H1 (cell line): Measurements from ENCODE around the gene TRIM31. TPM values are rescaled to one million over a fixed set of nuclear protein-coding genes. Genes with fewer than 3 reads are reported as not detected.

Source experiments
- CTCF ChIA-PET: fragments of 300-600 bp; sonication (Branson Sonifier 250); formaldehyde crosslinking; loops from one replicate; lab custom pipeline; 2021; ENCODE audit not compliant: partially characterized antibody; lab: Charles Lee
- POLR2A ChIA-PET: fragments of 300-600 bp; sonication (Branson Sonifier 250); formaldehyde crosslinking; loops from one replicate; lab custom pipeline; 2021; ENCODE audit warnings: inconsistent platforms; ENCODE audit not compliant: partially characterized antibody; lab: Charles Lee
- DNase-seq, 2 experiments: peaks; one replicate each; pipeline versions ENCODE4 v3.0.0 to v3.0.0-alpha.2; 2010 to 2022; ENCODE audit warnings: low spot score in 2 of 2, low read depth in 1 of 2, mixed read lengths in 1 of 2
- FAIRE-seq: peaks from 2 replicates; lab custom pipeline; 2011; peaks lifted over from hg19 to GRCh38; lab: Jason Lieb, UNC
- H2AFZ ChIP-seq: 2 replicates; pipeline ENCODE4 v1.8.1; 2012; ENCODE audit warnings: low read length, inconsistent platforms
- H2AK5ac ChIP-seq: 2 replicates; pipeline ENCODE4 v1.6.1; 2013; ENCODE audit warnings: low read depth, low read length
- H2BK120ac ChIP-seq: replicated peaks from 2 replicates; pipeline ENCODE3; 2013; ENCODE audit warnings: low read depth, low read length, inconsistent platforms
- H2BK12ac ChIP-seq: 2 replicates; pipeline ENCODE4 v1.6.1; 2013; ENCODE audit warnings: low read depth, low read length
- H2BK15ac ChIP-seq: 2 replicates; pipeline ENCODE4 v1.6.1; 2013; ENCODE audit warnings: low read length
- H2BK20ac ChIP-seq: 2 replicates; pipeline ENCODE4 v1.6.1; 2013; ENCODE audit warnings: low read length
- H2BK5ac ChIP-seq: 2 replicates; pipeline ENCODE4 v1.6.1; 2013; ENCODE audit warnings: low read depth, low read length
- H3K14ac ChIP-seq: 2 replicates; pipeline ENCODE4 v1.6.1; 2013; ENCODE audit warnings: inconsistent platforms; ENCODE audit not compliant: insufficient read length
- H3K18ac ChIP-seq: 2 replicates; pipeline ENCODE4 v1.6.1; 2013; ENCODE audit warnings: low read length; ENCODE audit errors: extremely low read depth
- H3K23ac ChIP-seq: 2 replicates; pipeline ENCODE4 v1.6.1; 2013; ENCODE audit warnings: inconsistent platforms; ENCODE audit not compliant: insufficient read length
- H3K23me2 ChIP-seq: 2 replicates; pipeline ENCODE4 v1.6.1; 2013; ENCODE audit warnings: low read depth, low read length
- H3K27ac ChIP-seq: 2 replicates; pipeline ENCODE4 v1.6.1; 2011; ENCODE audit warnings: low read depth, low read length, inconsistent platforms
- H3K27me3 ChIP-seq, 4 experiments: replicated peaks in 1 of 4; 1 replicate in 1 of 4; 2 replicates in 3 of 4; pipeline versions ENCODE4 v1.6.1 to v1.8.1; 2011 to 2013; ENCODE audit warnings: low read length in 3 of 4, mild to moderate bottlenecking in 3 of 4, inconsistent platforms in 2 of 4, mixed read lengths in 2 of 4, moderate library complexity in 1 of 4; ENCODE audit not compliant: control insufficient read depth in 3 of 4, insufficient read depth in 3 of 4; ENCODE audit errors: extremely low read depth in 1 of 4
- H3K36me3 ChIP-seq, 4 experiments: 2 replicates each; pipeline versions ENCODE4 v1.6.1 to v1.8.1; 2011 to 2013; ENCODE audit warnings: mild to moderate bottlenecking in 4 of 4, low read length in 3 of 4, moderate library complexity in 2 of 4, control low read depth in 1 of 4, inconsistent platforms in 1 of 4; ENCODE audit not compliant: insufficient read depth in 4 of 4, control insufficient read depth in 2 of 4
- H3K4ac ChIP-seq: replicated peaks from 2 replicates; pipeline ENCODE3; 2013; ENCODE audit warnings: low read length, low read depth, mixed read lengths, inconsistent platforms; ENCODE audit not compliant: insufficient read length
- H3K4me1 ChIP-seq, 4 experiments: replicated peaks in 1 of 4; 1 replicate in 1 of 4; 2 replicates in 3 of 4; pipeline versions ENCODE4 v1.6.1 to v1.8.1; 2011 to 2013; ENCODE audit warnings: low read length in 3 of 4, inconsistent platforms in 2 of 4, mixed read lengths in 1 of 4; ENCODE audit not compliant: insufficient read depth in 4 of 4, control insufficient read depth in 3 of 4
- H3K4me2 ChIP-seq, 2 experiments: 2 replicates each; pipeline versions ENCODE4 v1.6.1 to v1.8.1; 2011 to 2013; ENCODE audit warnings: low read depth in 2 of 2, low read length in 2 of 2, control low read depth in 1 of 2, inconsistent platforms in 1 of 2, mild to moderate bottlenecking in 1 of 2; ENCODE audit not compliant: insufficient read depth in 1 of 2
- H3K4me3 ChIP-seq, 4 experiments: fragments of 200-600, 300-600 bp in 1 of 4; sonication (generic), shearing (Covaris generic), sonication (Bioruptor Twin) in 1 of 4; 2 replicates each; pipeline versions ENCODE4 v1.5.1 to v1.8.1; 2011 to 2016; ENCODE audit warnings: low read length in 4 of 4, low read depth in 3 of 4, control low read depth in 2 of 4, inconsistent platforms in 2 of 4, mild to moderate bottlenecking in 2 of 4, mixed read lengths in 1 of 4, moderate library complexity in 1 of 4; ENCODE audit not compliant: insufficient read depth in 2 of 4; ENCODE audit errors: extremely low read depth in 1 of 4
- H3K56ac ChIP-seq: replicated peaks from 2 replicates; pipeline ENCODE3; 2013; ENCODE audit warnings: low read depth, mild to moderate bottlenecking, mixed read lengths, low read length, inconsistent platforms; ENCODE audit not compliant: insufficient read length
- H3K79me1 ChIP-seq: 2 replicates; pipeline ENCODE4 v1.6.1; 2013; ENCODE audit warnings: low read depth, low read length, control low read depth
- H3K79me2 ChIP-seq, 2 experiments: 2 replicates each; pipeline versions ENCODE4 v1.6.1 to v1.8.1; 2012 to 2013; ENCODE audit warnings: low read length in 2 of 2, mild to moderate bottlenecking in 2 of 2, inconsistent platforms in 1 of 2; ENCODE audit not compliant: insufficient read depth in 2 of 2, control insufficient read depth in 1 of 2
- H3K9ac ChIP-seq, 4 experiments: replicated peaks in 1 of 4; 1 replicate in 1 of 4; 2 replicates in 3 of 4; pipeline versions ENCODE4 v1.6.1 to v1.8.1; 2011 to 2013; ENCODE audit warnings: low read depth in 3 of 4, low read length in 3 of 4, control low read depth in 2 of 4, mild to moderate bottlenecking in 2 of 4, moderate library complexity in 2 of 4, inconsistent platforms in 1 of 4; ENCODE audit errors: extremely low read depth in 1 of 4
- H3K9me3 ChIP-seq, 2 experiments: 2 replicates each; pipeline versions ENCODE4 v1.6.1 to v1.8.1; 2012 to 2013; ENCODE audit warnings: mild to moderate bottlenecking in 2 of 2, moderate library complexity in 2 of 2, control low read depth in 1 of 2, inconsistent platforms in 1 of 2, low read depth in 1 of 2, low read length in 1 of 2, mixed read lengths in 1 of 2; ENCODE audit not compliant: insufficient read depth in 2 of 2
- H4K20me1 ChIP-seq, 2 experiments: replicated peaks in 1 of 2; 2 replicates each; pipeline versions ENCODE3 to v1.8.1; 2011 to 2013; ENCODE audit warnings: inconsistent platforms in 2 of 2, low read length in 2 of 2, mild to moderate bottlenecking in 1 of 2; ENCODE audit not compliant: insufficient read depth in 2 of 2, control insufficient read depth in 1 of 2
- H4K5ac ChIP-seq: 2 replicates; pipeline ENCODE4 v1.6.1; 2013; ENCODE audit warnings: low read length, low read depth, mixed read lengths, inconsistent platforms; ENCODE audit not compliant: insufficient read length
- H4K8ac ChIP-seq: 2 replicates; pipeline ENCODE4 v1.8.0; 2013; ENCODE audit warnings: mild to moderate bottlenecking, moderate library complexity, low read length, inconsistent platforms; ENCODE audit not compliant: insufficient read depth; ENCODE audit errors: extremely low read depth
- H4K91ac ChIP-seq: replicated peaks from 2 replicates; pipeline ENCODE3; 2013; ENCODE audit warnings: low read length, mixed read lengths, inconsistent platforms; ENCODE audit not compliant: insufficient read length
- CTBP2 ChIP-seq: IDR thresholded peaks from 2 replicates; pipeline ENCODE4 v1.7.0; 2011; ENCODE audit warnings: borderline replicate concordance, mild to moderate bottlenecking, moderate library complexity, mixed read lengths, low read length; ENCODE audit not compliant: insufficient read depth, insufficient read length
- EZH2 ChIP-seq: fragments of 200-600 bp; sonication (generic); IDR thresholded peaks from 2 replicates; pipeline ENCODE4 v1.7.1; 2012; ENCODE audit warnings: low read depth, mild to moderate bottlenecking, moderate library complexity, low read length, inconsistent platforms; ENCODE audit not compliant: severe bottlenecking
- GABPA ChIP-seq: IDR thresholded peaks from 2 replicates; pipeline ENCODE4 v1.6.1; 2011; ENCODE audit warnings: mild to moderate bottlenecking, low read length, moderate library complexity, borderline replicate concordance; ENCODE audit not compliant: insufficient read depth
- KDM4A ChIP-seq: IDR thresholded peaks from one replicate; pipeline ENCODE4 v1.7.1; 2012; ENCODE audit warnings: low read depth, mild to moderate bottlenecking, moderate library complexity, low read length, inconsistent platforms; ENCODE audit not compliant: severe bottlenecking
- RBBP5 ChIP-seq: IDR thresholded peaks from 2 replicates; pipeline ENCODE4 v1.7.1; 2012; ENCODE audit warnings: low read depth, mild to moderate bottlenecking, inconsistent platforms, low read length, moderate library complexity, borderline replicate concordance
- SUZ12 ChIP-seq: fragments of 200-600 bp; sonication (generic); IDR thresholded peaks from 2 replicates; pipeline ENCODE4 v1.6.1; 2012; ENCODE audit warnings: mild to moderate bottlenecking, inconsistent platforms, low read length, moderate library complexity, mixed read lengths
- TAF7 ChIP-seq: optimal IDR thresholded peaks from 2 replicates; pipeline ENCODE3; 2011; ENCODE audit warnings: low read depth, mild to moderate bottlenecking, inconsistent platforms, low read length, moderate library complexity, borderline replicate concordance
- TBP ChIP-seq: IDR thresholded peaks from 2 replicates; pipeline ENCODE4 v1.6.1; 2011; ENCODE audit warnings: low read depth, low read length, improper control_type of control experiment
- WGBS, 2 experiments: shearing (Covaris generic) in 1 of 2; methylation state at CpG; one replicate each; pipeline versions ENCODE4 v1.1.6 to v1.1.7; 2013 to 2015; ENCODE audit warnings: low lambda C conversion rate in 2 of 2, mixed read lengths in 2 of 2, inconsistent platforms in 1 of 2, low coverage in 1 of 2, missing lambda C conversion rate in 1 of 2; ENCODE audit not compliant: insufficient replicate concordance in 2 of 2, insufficient coverage in 1 of 2, insufficient read length in 1 of 2; ENCODE audit errors: extremely low coverage in 1 of 2, missing lambda C conversion rate in 1 of 2; 5-methylcytosine and 5-hydroxymethylcytosine counted together
- polyA plus RNA-seq, 7 experiments: library from polyadenylated mRNA; depleted of rRNA in 3 of 7; stranded (reverse) in 5 of 7; unstranded in 2 of 7; fragments of >200 nt in 5 of 7; fragments of 200-250 nt in 2 of 7; gene quantifications; 1 replicate in 5 of 7; 2 replicates in 1 of 7; 4 replicates in 1 of 7; pipeline versions ENCODE4 v1.2.1 to v1.2.3, GENCODE V29; 2011 to 2013; ENCODE audit warnings: missing spikeins in 2 of 7, mixed read lengths in 2 of 7
- total RNA-seq: library from RNA; stranded (reverse); fragmentation: NEBNext Ultra II Directional; extraction: Animal tissue kit (Norgen Biotek cat#: 25700); gene quantifications from 2 replicates; pipeline ENCODE4 v1.2.1, GENCODE V29; 2021

TRIM31 gene
- total and polyA plus RNA-seq, 2 of the 8 experiments (the other 6 are each of a cell fraction or from before 2014, with no cell fraction given): not detected

- H3K4me1 ChIP-seq: no peaks in the 10 kb centered on the region; a peak in 4 of 7 replicates
- H4K20me1 ChIP-seq: no peaks in the 10 kb centered on the region
- H2BK120ac ChIP-seq: no peak overlapping the region
- DNase-seq (peak in 1 of 2 experiments; percentile 70), FAIRE-seq (no peak)
- H3K4me2 ChIP-seq: peak overlapping the region; percentile 89 to 92
- no peak overlapping the region for H2BK15ac ChIP-seq
- no peak overlapping the region for H4K91ac ChIP-seq
- H3K79me2 ChIP-seq: no peaks in the 10 kb centered on the region
- no peaks in the 10 kb centered on the region for H3K36me3 ChIP-seq
- H3K9me3 ChIP-seq: no peaks in the 10 kb centered on the region
- no peak overlapping the region for H3K4ac ChIP-seq
- peak overlapping the region; percentile 81 for H2AFZ ChIP-seq
- no peak overlapping the region for H2BK12ac ChIP-seq
- no peak overlapping the region for H3K27ac ChIP-seq
- TF ChIP-seq TBP (0 out of 2 replicates have a peak, but pooled peaks have one; percentile 11), SUZ12 (peak; percentile 54), TAF7 (no peak), RBBP5 (0 out of 2 replicates have a peak, but pooled peaks have one; percentile 64), CTBP2 (peak; percentile 67), KDM4A (peak; percentile 68), EZH2 (peak; percentile 57), GABPA (no peak)
- no peak overlapping the region for H3K9ac ChIP-seq
- H3K79me1 ChIP-seq: no peaks in the 10 kb centered on the region
- 2% methylated on average over 48 of the region's 50 CpGs; no CpG with 5 or more reads in 1 of the 2 experiments for WGBS, 2 experiments
- ChIA-PET CTCF (interaction anchor here (0.6 to 7.2 kb wide), 9 partner anchors 15 to 88 kb away, joined by 3 to 87 read pairs (median 5); partner anchors contain the start of genes RNF39 and TRIM31), POLR2A (interaction anchor here (1.4 to 3.9 kb wide), 2 partner anchors 23 to 26 kb away, joined by 7 to 17 read pairs; no protein-coding TSS in a partner anchor)
- H3K56ac ChIP-seq: no peak overlapping the region
- no peak overlapping the region for H3K18ac ChIP-seq
- no peak overlapping the region for H2BK20ac ChIP-seq
- H4K8ac ChIP-seq: peak overlapping the region; percentile 11; the same call in 1 of the 2 replicates
- H3K27me3 ChIP-seq: peaks cover 16 to 59% (median 47%) of the 10 kb centered on the region in 4 experiments
- peak overlapping the region; percentile 38 to 63 (median 51); a peak in 7 of 8 replicates for H3K4me3 ChIP-seq
- H2AK5ac ChIP-seq: no peak overlapping the region
- no peak overlapping the region for H3K23ac ChIP-seq
- peaks cover 8% of the 10 kb centered on the region; the same call in 1 of the 2 replicates for H3K23me2 ChIP-seq
- H4K5ac ChIP-seq: no peak overlapping the region
- no peak overlapping the region for H2BK5ac ChIP-seq
- no peak overlapping the region for H3K14ac ChIP-seq
These were observed 14.6 kb upstream of the TRIM31 start for GRCh38 chr6:30127238-30128093.
